ENCODE measurements around the gene UBE2L5. TPM values are rescaled to one million over a fixed set of nuclear protein-coding genes. Genes with fewer than 3 reads are reported as not detected.

Gene UBE2L5
- polyA plus RNA-seq, 1 donor from 2014 or later, result not detected

DNA sequence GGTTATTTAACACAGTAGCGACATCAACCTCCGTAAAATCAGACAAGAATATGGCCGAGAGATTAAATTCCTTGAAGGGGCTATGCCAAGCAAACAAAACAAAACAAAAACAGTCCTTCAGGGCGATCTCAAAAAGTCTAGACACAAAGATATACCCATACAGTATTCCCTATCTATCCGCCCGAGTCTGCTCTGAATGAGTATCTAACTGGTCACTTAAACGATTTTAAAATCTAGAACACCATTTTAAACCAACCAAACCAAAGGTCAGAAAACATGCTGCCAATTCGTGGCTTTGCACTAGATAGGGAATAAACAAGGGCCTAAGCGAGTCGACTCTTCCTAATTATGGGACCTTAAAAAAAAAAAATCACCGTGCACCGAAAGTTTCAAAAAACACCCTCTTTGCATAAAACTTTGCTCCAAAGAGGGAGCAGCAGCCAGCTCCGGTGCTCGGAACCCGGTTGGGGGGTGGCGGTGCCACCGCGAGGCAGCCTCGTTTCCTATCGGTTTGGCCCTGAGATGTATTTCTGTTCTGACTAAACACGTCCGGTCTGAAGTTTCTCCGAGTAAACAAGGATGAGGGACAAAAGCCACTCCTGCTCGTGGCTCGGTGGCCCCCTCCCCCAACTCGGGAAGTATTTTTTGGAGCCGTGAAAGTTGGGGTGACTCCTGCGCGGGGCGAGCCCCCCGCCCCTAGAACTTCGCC, 41.6 kb downstream of the UBE2L5 start:
- H3K27me3 ChIP-seq (ENCODE audit: insufficient read depth, low read depth, low read length), result no peaks in the 10 kb centered on the region

DNA sequence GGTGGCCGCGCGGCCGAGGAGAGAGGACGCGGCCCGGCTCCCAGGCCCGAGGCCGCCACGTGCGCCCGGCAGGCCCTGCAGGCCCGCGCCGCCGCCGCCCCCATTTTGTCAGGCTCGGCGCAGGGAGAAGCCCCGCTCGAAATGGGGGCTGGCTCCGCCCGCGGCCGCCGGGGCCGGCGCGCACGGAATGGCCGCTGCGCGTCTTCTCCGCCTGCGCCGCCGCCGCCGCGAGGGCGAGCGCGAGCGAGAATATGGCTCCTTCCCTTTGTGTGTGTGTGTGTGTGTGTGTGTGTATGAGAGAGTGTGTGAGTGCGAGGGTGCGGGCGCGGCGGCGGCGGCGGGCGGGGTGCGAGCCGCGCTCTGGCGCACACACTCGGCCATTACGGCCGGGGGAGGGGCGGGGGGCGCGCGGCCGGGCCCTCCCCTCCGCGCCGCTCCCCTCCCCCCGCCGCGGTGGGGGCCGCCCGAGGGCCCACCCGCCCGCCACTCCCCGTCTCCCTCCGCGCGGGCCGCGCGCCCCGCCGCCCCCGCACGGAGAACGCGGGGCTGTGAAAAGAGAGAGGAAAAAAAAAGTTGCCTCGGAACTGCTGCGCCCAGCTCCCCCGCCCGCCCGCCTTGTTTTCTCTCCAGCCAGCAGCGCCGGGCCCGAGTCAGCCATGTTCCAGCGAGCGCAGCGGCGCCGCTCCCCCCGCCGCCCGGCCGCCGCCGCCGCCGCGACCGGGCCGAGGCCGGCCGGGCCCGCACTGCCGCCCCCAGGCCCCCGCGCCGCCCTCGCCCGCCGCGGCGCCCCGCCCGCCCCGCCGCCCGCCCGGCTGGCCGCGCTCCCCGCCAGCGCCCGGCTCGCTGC, 42.4 kb downstream of the UBE2L5 start:
- Histone ChIP-seq H3K9me2 (ENCODE audit: insufficient read depth, low read length) (no peaks in the 10 kb centered on the region), H4K20me1 (ENCODE audit: insufficient read depth) (no peaks in the 10 kb centered on the region), H2AFZ (ENCODE audit: low read depth, low read length) (peak overlapping the region; percentile 32), H3K4me2 (ENCODE audit: low read length) (no peak overlapping the region), H3K79me2 (replicated peaks; ENCODE audit: insufficient read depth, low read length) (peaks cover 30% of the 10 kb centered on the region), H3K4me3 (ENCODE audit: low read length) (peak overlapping the region; percentile 80), H3K27ac (ENCODE audit: low read length) (peak overlapping the region; percentile 64), H3K9me3 (ENCODE audit: low read length) (no peaks in the 10 kb centered on the region), H3F3A (ENCODE audit: insufficient read depth, low read length, poor library complexity, severe bottlenecking) (peaks cover 2% of the 10 kb centered on the region), H3K36me3 (ENCODE audit: insufficient read depth, low read length) (no peaks in the 10 kb centered on the region), H3K27me3 (ENCODE audit: insufficient read depth, low read depth, low read length) (no peaks in the 10 kb centered on the region), H3K9ac (ENCODE audit: low read length) (peak overlapping the region; percentile 73)
- TF ChIP-seq, protein P1, sequence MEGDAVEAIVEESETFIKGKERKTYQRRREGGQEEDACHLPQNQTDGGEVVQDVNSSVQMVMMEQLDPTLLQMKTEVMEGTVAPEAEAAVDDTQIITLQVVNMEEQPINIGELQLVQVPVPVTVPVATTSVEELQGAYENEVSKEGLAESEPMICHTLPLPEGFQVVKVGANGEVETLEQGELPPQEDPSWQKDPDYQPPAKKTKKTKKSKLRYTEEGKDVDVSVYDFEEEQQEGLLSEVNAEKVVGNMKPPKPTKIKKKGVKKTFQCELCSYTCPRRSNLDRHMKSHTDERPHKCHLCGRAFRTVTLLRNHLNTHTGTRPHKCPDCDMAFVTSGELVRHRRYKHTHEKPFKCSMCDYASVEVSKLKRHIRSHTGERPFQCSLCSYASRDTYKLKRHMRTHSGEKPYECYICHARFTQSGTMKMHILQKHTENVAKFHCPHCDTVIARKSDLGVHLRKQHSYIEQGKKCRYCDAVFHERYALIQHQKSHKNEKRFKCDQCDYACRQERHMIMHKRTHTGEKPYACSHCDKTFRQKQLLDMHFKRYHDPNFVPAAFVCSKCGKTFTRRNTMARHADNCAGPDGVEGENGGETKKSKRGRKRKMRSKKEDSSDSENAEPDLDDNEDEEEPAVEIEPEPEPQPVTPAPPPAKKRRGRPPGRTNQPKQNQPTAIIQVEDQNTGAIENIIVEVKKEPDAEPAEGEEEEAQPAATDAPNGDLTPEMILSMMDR (IDR thresholded peaks at IDR 0.05; ENCODE audit: poor library complexity, severe bottlenecking), result no peak
- TF ChIP-seq SMC3 (conservative IDR thresholded peaks at IDR 0.05; ENCODE audit: poor library complexity) (peak; percentile 60), EZH2 (IDR thresholded peaks at IDR 0.05; ENCODE audit: borderline replicate concordance, insufficient read depth, low read length, poor library complexity, severe bottlenecking) (no peak), TAF1 (IDR thresholded peaks at IDR 0.05; ENCODE audit: low read depth) (peak; percentile 39), MXI1 (conservative IDR thresholded peaks at IDR 0.05; ENCODE audit: poor library complexity, severe bottlenecking) (peak; percentile 96), POLR2AphosphoS5 (IDR thresholded peaks at IDR 0.05) (peak; percentile 16)
- TF ChIP-seq, protein P2, sequence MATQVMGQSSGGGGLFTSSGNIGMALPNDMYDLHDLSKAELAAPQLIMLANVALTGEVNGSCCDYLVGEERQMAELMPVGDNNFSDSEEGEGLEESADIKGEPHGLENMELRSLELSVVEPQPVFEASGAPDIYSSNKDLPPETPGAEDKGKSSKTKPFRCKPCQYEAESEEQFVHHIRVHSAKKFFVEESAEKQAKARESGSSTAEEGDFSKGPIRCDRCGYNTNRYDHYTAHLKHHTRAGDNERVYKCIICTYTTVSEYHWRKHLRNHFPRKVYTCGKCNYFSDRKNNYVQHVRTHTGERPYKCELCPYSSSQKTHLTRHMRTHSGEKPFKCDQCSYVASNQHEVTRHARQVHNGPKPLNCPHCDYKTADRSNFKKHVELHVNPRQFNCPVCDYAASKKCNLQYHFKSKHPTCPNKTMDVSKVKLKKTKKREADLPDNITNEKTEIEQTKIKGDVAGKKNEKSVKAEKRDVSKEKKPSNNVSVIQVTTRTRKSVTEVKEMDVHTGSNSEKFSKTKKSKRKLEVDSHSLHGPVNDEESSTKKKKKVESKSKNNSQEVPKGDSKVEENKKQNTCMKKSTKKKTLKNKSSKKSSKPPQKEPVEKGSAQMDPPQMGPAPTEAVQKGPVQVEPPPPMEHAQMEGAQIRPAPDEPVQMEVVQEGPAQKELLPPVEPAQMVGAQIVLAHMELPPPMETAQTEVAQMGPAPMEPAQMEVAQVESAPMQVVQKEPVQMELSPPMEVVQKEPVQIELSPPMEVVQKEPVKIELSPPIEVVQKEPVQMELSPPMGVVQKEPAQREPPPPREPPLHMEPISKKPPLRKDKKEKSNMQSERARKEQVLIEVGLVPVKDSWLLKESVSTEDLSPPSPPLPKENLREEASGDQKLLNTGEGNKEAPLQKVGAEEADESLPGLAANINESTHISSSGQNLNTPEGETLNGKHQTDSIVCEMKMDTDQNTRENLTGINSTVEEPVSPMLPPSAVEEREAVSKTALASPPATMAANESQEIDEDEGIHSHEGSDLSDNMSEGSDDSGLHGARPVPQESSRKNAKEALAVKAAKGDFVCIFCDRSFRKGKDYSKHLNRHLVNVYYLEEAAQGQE (IDR thresholded peaks at IDR 0.05; ENCODE audit: borderline replicate concordance), result no peak

More for the DNA sequence above, 41.6 kb downstream of the UBE2L5 start:
- TF ChIP-seq EP300 (conservative IDR thresholded peaks at IDR 0.05; ENCODE audit: poor library complexity, severe bottlenecking), result no peak
- TF ChIP-seq TAF1 (IDR thresholded peaks at IDR 0.05; ENCODE audit: low read depth), result no peak
- TF ChIP-seq, protein P2 (IDR thresholded peaks at IDR 0.05; ENCODE audit: borderline replicate concordance), result no peak
- no peak for TF ChIP-seq POLR2AphosphoS5 (IDR thresholded peaks at IDR 0.05)
- TF ChIP-seq, protein P1 (IDR thresholded peaks at IDR 0.05; ENCODE audit: poor library complexity, severe bottlenecking), result no peak
- no peak for TF ChIP-seq SMC3 (conservative IDR thresholded peaks at IDR 0.05; ENCODE audit: poor library complexity)
- TF ChIP-seq RAD21 (conservative IDR thresholded peaks at IDR 0.05), result no peak
- no peak for TF ChIP-seq EZH2 (IDR thresholded peaks at IDR 0.05; ENCODE audit: borderline replicate concordance, insufficient read depth, low read length, poor library complexity, severe bottlenecking)
- no peak for TF ChIP-seq MXI1 (conservative IDR thresholded peaks at IDR 0.05; ENCODE audit: poor library complexity, severe bottlenecking)
- peak overlapping the region; percentile 77 for H3K4me2 ChIP-seq (ENCODE audit: low read length)
- H3K9ac ChIP-seq (ENCODE audit: low read length), result peak overlapping the region; percentile 73
- H4K20me1 ChIP-seq (ENCODE audit: insufficient read depth), result no peaks in the 10 kb centered on the region
- peaks cover 30% of the 10 kb centered on the region for H3K79me2 ChIP-seq (replicated peaks; ENCODE audit: insufficient read depth, low read length)
- no peaks in the 10 kb centered on the region for H3K9me2 ChIP-seq (ENCODE audit: insufficient read depth, low read length)
- peak overlapping the region; percentile 64 for H3K27ac ChIP-seq (ENCODE audit: low read length)
- H3K9me3 ChIP-seq (ENCODE audit: low read length), result no peaks in the 10 kb centered on the region
- peak overlapping the region; percentile 32 for H2AFZ ChIP-seq (ENCODE audit: low read depth, low read length)
- H3K4me3 ChIP-seq (ENCODE audit: low read length), result peak overlapping the region; percentile 80
- peaks cover 4% of the 10 kb centered on the region for H3K36me3 ChIP-seq (ENCODE audit: insufficient read depth, low read length)
- H3F3A ChIP-seq (ENCODE audit: insufficient read depth, low read length, poor library complexity, severe bottlenecking), result peaks cover 2% of the 10 kb centered on the region

Measured in neural cell (in vitro differentiated cells).